Measurements from ENCODE around the gene MACF1.

Gene MACF1

GRCh38 chr1:39261712-39262221 lies 57.3 kb downstream of the MACF1 start:
- no peak for DNase-seq (ENCODE audit: low read depth in 2 of 2)

GRCh38 chr1:39262802-39263201 lies 58.3 kb downstream of the MACF1 start:
- DNase-seq (ENCODE audit: low read depth in 2 of 2) = no peak

- DNase-seq (ENCODE audit: low read depth in 2 of 2) = no peak
Observed at GRCh38 chr1:39266269-39266668, 61.8 kb downstream of the MACF1 start.

- DNase-seq (ENCODE audit: low read depth in 2 of 2) = no peak
Observed at GRCh38 chr1:39266792-39267191, 62.3 kb downstream of the MACF1 start.

- DNase-seq (ENCODE audit: low read depth in 2 of 2) = no peak
Observed at GRCh38 chr1:39268112-39268581, 63.7 kb downstream of the MACF1 start.

DNA sequence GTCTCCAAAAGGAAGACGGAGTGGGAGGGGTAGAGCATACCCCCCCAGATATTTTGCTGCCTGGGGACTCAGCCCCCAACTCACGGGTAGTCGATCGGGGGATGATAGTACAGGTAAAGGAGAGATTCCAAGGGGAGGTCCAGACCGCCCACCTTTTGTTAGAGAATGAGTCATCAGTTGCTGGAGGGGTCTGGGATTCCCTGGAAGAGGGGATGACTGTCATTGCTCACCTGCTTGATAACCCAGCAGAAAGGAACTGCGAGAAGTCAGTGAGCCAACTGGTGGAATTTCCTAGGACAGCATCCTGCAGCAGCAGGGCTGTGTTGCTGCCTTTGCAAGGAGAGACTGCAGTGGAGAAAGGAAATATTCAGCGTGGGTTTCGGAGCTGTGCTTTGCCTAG lies 64.4 kb downstream of the MACF1 start:
- DNase-seq (ENCODE audit: low read depth in 2 of 2) = no peak

DNA sequence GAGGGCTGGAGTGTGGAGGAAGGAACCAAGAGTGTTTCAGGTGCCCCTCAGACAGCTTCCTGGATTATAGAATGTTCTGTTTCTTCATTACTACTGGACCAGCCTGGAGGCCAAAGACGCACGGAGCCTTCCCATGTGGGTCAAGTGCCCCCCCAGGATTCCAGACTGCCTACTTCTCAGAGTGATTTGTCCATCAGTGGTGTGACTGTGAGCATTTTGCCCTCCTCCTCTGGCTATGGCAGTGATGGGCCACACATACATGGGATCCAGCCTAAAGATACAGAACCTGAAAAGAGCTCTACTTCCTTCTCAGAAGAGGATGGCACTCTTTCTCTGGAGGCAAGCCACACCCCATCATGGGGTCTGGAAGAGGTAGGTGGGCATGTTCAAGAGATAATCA lies 64.9 kb downstream of the MACF1 start:
- DNase-seq (ENCODE audit: low read depth in 2 of 2) = no peak

GRCh38 chr1:39269791-39270342 lies 65.4 kb downstream of the MACF1 start:
- no peak for DNase-seq (ENCODE audit: low read depth in 2 of 2)

DNA sequence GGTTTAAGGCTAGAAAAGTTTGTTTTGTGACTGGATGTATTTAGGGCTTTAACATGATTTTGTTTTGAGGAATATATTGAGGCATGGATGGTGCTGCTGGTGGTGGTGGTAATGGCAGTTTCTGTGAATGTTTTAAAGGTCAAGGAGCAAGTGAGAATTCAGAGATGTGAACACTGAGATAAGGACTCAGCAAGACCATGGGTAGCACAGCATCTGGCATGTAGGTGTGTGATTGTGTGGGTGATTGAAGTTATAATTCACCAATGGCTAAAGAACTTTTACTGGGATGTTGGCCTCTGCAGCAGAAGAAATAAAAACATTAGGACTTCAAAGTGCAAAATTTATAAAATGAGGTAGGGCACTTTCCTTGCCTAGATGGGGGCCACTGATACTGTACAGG lies 65.9 kb downstream of the MACF1 start:
- DNase-seq (ENCODE audit: low read depth in 2 of 2) = no peak

- DNase-seq (ENCODE audit: low read depth in 2 of 2) = no peak
Observed at GRCh38 chr1:39272027-39272797, 67.7 kb downstream of the MACF1 start.

DNA sequence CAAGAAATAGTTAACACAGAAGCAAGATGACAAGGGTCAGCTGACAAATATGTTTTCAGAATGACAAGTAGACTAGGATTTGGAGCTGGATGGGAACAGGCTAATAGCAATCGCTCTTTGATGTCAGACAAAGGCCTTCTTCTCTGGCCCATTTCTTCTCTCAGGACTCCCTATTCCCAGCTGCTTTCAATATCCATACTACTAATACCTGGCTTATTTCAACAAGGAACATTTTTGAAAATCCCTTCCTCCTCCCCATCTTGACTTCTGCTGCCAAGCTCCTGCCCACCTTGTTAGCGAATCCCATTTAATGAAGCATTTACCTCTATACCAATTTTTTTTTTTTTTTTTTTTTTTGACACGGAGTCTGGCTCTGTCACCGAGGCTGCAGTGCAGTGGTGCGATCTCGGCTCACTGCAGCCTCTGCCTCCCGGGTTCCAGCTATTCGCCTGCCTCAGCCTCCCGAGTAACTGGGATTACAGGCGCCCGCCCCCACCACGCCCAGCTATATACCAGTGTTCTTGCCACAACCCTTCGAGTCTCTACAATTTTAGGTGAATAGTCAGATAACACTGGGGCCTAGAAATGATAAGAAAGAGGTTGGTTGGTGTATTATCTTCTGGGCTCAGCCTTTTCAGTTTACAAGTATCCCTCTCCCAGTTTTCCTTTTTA lies 68.4 kb downstream of the MACF1 start:
- DNase-seq (ENCODE audit: low read depth in 2 of 2) = no peak

DNA sequence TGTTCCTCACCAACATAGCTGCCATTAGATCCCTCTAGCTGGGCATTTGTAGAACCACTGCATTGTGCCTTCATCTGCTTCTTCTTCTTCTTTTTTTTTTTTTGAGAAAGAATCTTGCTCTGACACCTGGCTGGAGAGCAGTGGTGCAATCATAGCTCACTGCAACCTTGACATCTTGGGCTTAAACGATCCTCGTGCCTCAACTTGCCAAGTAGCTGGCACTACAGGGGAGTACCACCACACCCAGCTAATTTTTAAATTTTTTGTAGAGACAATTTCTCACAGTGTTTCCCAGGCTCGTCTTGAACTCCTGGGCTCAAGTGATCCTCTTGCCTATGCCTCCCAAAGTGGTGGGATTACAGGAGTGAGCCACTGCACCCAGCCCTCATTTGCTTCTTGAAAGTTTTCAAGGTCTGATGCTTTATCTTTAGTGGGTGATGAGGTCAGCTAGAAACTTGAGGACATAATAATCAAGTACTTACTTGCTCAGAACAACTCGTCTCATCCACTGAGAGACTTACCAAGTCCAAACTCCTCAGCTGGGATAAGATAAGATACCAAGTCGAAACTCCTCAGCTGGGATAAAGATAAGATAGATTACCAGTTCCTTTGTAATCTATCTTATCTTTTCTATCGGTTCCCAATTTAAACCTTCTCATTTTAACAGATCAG lies 71.5 kb downstream of the MACF1 start:
- no peak for DNase-seq (ENCODE audit: low read depth in 2 of 2)

- no peak for DNase-seq (ENCODE audit: low read depth in 2 of 2)
Observed at GRCh38 chr1:39277879-39278278, 73.4 kb downstream of the MACF1 start.

GRCh38 chr1:39282537-39283216 lies 78.2 kb downstream of the MACF1 start:
- DNase-seq (ENCODE audit: low read depth in 2 of 2) = no peak

- no peak for DNase-seq (ENCODE audit: low read depth in 2 of 2)
Observed at GRCh38 chr1:39283858-39284257, 79.4 kb downstream of the MACF1 start.

GRCh38 chr1:39287541-39287940 lies 83.0 kb downstream of the MACF1 start:
- no peak for DNase-seq (ENCODE audit: low read depth in 2 of 2)

GRCh38 chr1:39288735-39289465 lies 84.4 kb downstream of the MACF1 start:
- no peak for DNase-seq (ENCODE audit: low read depth in 2 of 2)

GRCh38 chr1:39292401-39292800 lies 87.9 kb downstream of the MACF1 start:
- DNase-seq (ENCODE audit: low read depth in 2 of 2) = no peak

- DNase-seq (ENCODE audit: low read depth in 2 of 2) = no peak
Observed at GRCh38 chr1:39293375-39294070, 89.0 kb downstream of the MACF1 start.

GRCh38 chr1:39294531-39294930 lies 90.0 kb downstream of the MACF1 start:
- no peak for DNase-seq (ENCODE audit: low read depth in 2 of 2)

All from stimulated activated CD8-positive, alpha-beta memory T cell treated with anti-CD3 and anti-CD28 coated beads, Interleukin-7, amount 100 ng/mL, for 4 hours (primary cell).